HG03095 (cell line): ENCODE results near the gene DNAJB8.

Experiments
- ATAC-seq: cut with Tn5 transposase; IDR thresholded peaks from one replicate; pipeline ENCODE4 v1.9.1; 2021; ENCODE audit warnings: moderate library complexity; ENCODE audit not compliant: unreplicated experiment

DNAJB8 gene

GRCh38 chr3:128466840-128467541 lies at the start of gene DNAJB8:
DNAJB8 (minus strand) TSS chr3:128466890; CDS start chr3:128463245, 3,645 bp downstream.
- ATAC-seq, result no peak

- ATAC-seq, result no peak
Measured at GRCh38 chr3:128515967-128516366, 49.3 kb upstream of the DNAJB8 start.

GRCh38 chr3:128508852-128509251 lies 42.2 kb upstream of the DNAJB8 start:
- no peak for ATAC-seq

GRCh38 chr3:128506754-128507153 lies 40.1 kb upstream of the DNAJB8 start:
- no peak for ATAC-seq

- ATAC-seq, result no peak
Measured at GRCh38 chr3:128505771-128506170, 39.1 kb upstream of the DNAJB8 start.

- ATAC-seq, result no peak
Measured at GRCh38 chr3:128504963-128505730, 38.5 kb upstream of the DNAJB8 start.

GRCh38 chr3:128504533-128504915 lies 37.8 kb upstream of the DNAJB8 start:
- ATAC-seq, result no peak

- ATAC-seq, result no peak
Measured at GRCh38 chr3:128503751-128504532, 37.3 kb upstream of the DNAJB8 start.

- no peak for ATAC-seq
Measured at GRCh38 chr3:128503164-128503651, 36.5 kb upstream of the DNAJB8 start.

GRCh38 chr3:128502712-128503111 lies 36.0 kb upstream of the DNAJB8 start:
- no peak for ATAC-seq

GRCh38 chr3:128501431-128501830 lies 34.7 kb upstream of the DNAJB8 start:
- ATAC-seq, result no peak

- no peak for ATAC-seq
Measured at GRCh38 chr3:128500556-128500955, 33.9 kb upstream of the DNAJB8 start.

GRCh38 chr3:128499724-128500275 lies 33.1 kb upstream of the DNAJB8 start:
- no peak for ATAC-seq

- no peak for ATAC-seq
Measured at GRCh38 chr3:128498901-128499530, 32.3 kb upstream of the DNAJB8 start.

GRCh38 chr3:128498127-128498626 lies 31.5 kb upstream of the DNAJB8 start:
- no peak for ATAC-seq

GRCh38 chr3:128497305-128498126 lies 30.8 kb upstream of the DNAJB8 start:
- no peak for ATAC-seq

GRCh38 chr3:128496602-128497304 lies 30.1 kb upstream of the DNAJB8 start:
- ATAC-seq, result no peak

GRCh38 chr3:128496019-128496601 lies 29.4 kb upstream of the DNAJB8 start:
- ATAC-seq, result no peak
